ENCODE measurements around the gene CEP41. TPM values are rescaled to one million over a fixed set of nuclear protein-coding genes. Genes with fewer than 3 reads are reported as not detected.

Gene CEP41
- total RNA-seq, 1 donor = 1.9 TPM

- Histone ChIP-seq H3K4me3 (ENCODE audit: low read length) (no peak overlapping the region), H3K27me3 (ENCODE audit: insufficient read depth, low read length) (no peaks in the 10 kb centered on the region), H3K9me3 (ENCODE audit: low read depth, low read length) (no peaks in the 10 kb centered on the region), H3K4me1 (ENCODE audit: insufficient read depth, low read length) (peaks cover 16% of the 10 kb centered on the region)
These were observed 23.6 kb downstream of the CEP41 start for GRCh38 chr7:130417213-130417612.

DNA sequence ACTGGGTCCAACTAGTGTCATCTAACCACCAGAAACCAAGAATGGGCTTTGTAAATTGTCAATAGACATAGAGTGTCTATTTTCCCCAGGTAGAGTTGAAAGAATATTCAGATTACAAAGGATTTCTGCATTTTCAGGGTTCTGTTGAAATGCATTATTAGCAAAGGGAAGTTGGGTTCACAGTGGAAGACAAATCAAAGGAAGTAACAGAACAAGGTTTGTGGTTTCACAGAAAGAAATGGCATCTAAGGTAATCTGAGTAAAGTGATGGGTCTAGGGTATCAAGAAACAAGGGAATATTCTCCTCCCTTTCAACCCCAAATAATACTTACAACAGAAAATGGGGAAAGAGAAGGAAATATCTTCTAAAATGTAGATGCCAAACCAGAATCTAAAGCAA is 25.8 kb downstream of the CEP41 start:
- Histone ChIP-seq H3K4me1 (ENCODE audit: insufficient read depth, low read length) (peaks cover 16% of the 10 kb centered on the region), H3K9me3 (ENCODE audit: low read depth, low read length) (no peaks in the 10 kb centered on the region), H3K4me3 (ENCODE audit: low read length) (no peak overlapping the region), H3K27me3 (ENCODE audit: insufficient read depth, low read length) (no peaks in the 10 kb centered on the region)

- H3K9me3 ChIP-seq (ENCODE audit: low read depth, low read length) = no peaks in the 10 kb centered on the region
- no peak overlapping the region for H3K4me3 ChIP-seq (ENCODE audit: low read length)
- H3K4me1 ChIP-seq (ENCODE audit: insufficient read depth, low read length) = peaks cover 15% of the 10 kb centered on the region
- no peaks in the 10 kb centered on the region for H3K27me3 ChIP-seq (ENCODE audit: insufficient read depth, low read length)
These were observed 27.6 kb downstream of the CEP41 start for GRCh38 chr7:130413201-130413600.

GRCh38 chr7:130410868-130411541 is 29.8 kb downstream of the CEP41 start:
- Histone ChIP-seq H3K4me1 (ENCODE audit: insufficient read depth, low read length) (peaks cover 7% of the 10 kb centered on the region), H3K27me3 (ENCODE audit: insufficient read depth, low read length) (no peaks in the 10 kb centered on the region), H3K4me3 (ENCODE audit: low read length) (no peak overlapping the region), H3K9me3 (ENCODE audit: low read depth, low read length) (no peaks in the 10 kb centered on the region)

GRCh38 chr7:130409712-130410072 is 31.1 kb downstream of the CEP41 start:
- peaks cover 2% of the 10 kb centered on the region for H3K4me1 ChIP-seq (ENCODE audit: insufficient read depth, low read length)
- H3K27me3 ChIP-seq (ENCODE audit: insufficient read depth, low read length) = no peaks in the 10 kb centered on the region
- no peak overlapping the region for H3K4me3 ChIP-seq (ENCODE audit: low read length)
- H3K9me3 ChIP-seq (ENCODE audit: low read depth, low read length) = no peaks in the 10 kb centered on the region

- no peaks in the 10 kb centered on the region for H3K9me3 ChIP-seq (ENCODE audit: low read depth, low read length)
- no peak overlapping the region for H3K4me3 ChIP-seq (ENCODE audit: low read length)
These were observed 31.6 kb downstream of the CEP41 start for GRCh38 chr7:130409067-130409711.

DNA sequence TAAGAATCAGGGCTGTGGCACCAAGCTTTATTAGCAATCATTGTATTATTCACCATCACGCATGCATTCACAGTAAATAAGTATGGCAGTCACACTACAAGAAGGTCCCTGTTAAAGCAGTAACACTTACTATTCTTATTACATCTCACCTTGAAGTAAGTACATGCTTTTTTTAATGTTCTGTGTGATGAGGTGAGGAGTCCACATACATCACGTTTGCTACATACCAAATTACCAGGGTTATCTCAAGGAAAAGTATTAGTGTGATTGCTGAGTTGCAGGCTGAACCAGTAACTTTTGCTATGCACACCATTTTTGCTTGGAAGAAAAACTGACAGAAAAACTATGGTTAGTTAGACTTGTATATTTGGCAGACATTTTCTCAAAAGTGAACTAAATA is 35.8 kb downstream of the CEP41 start:
- no peaks in the 10 kb centered on the region for H3K4me1 ChIP-seq (ENCODE audit: insufficient read depth, low read length)
- H3K4me3 ChIP-seq (ENCODE audit: low read length) = no peak overlapping the region
- H3K27me3 ChIP-seq (ENCODE audit: insufficient read depth, low read length) = no peaks in the 10 kb centered on the region
- no peaks in the 10 kb centered on the region for H3K9me3 ChIP-seq (ENCODE audit: low read depth, low read length)

More at GRCh38 chr7:130409067-130409711, 31.6 kb downstream of the CEP41 start:
- H3K4me1 ChIP-seq (ENCODE audit: insufficient read depth, low read length) = no peaks in the 10 kb centered on the region
- H3K27me3 ChIP-seq (ENCODE audit: insufficient read depth, low read length) = no peaks in the 10 kb centered on the region

DNA sequence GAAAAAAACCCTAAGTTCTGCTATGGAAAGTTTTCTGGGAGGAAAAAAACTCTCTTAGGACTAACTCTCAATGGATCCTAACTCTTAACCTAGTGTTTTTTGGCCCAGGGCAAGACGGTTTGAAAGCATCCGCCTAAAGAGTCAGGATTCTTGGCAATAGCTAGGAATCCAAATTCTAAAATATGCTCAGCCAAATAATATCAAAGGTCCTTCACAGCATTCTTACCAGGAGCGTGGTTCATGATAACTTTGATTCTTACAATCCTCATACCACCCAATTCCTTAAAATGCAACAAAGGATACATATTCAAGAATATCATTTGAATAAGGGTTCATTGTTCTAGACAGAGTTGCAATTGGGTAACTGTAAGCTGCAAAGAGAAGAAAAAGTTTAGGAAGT is 39.2 kb downstream of the CEP41 start:
- H3K27me3 ChIP-seq (ENCODE audit: insufficient read depth, low read length) = no peaks in the 10 kb centered on the region
- H3K4me1 ChIP-seq (ENCODE audit: insufficient read depth, low read length) = peaks cover 10% of the 10 kb centered on the region
- H3K4me3 ChIP-seq (ENCODE audit: low read length) = no peak overlapping the region
- no peaks in the 10 kb centered on the region for H3K9me3 ChIP-seq (ENCODE audit: low read depth, low read length)

GRCh38 chr7:130401101-130401500 is 39.7 kb downstream of the CEP41 start:
- H3K27me3 ChIP-seq (ENCODE audit: insufficient read depth, low read length) = no peaks in the 10 kb centered on the region
- no peak overlapping the region for H3K4me3 ChIP-seq (ENCODE audit: low read length)
- no peaks in the 10 kb centered on the region for H3K9me3 ChIP-seq (ENCODE audit: low read depth, low read length)
- peaks cover 10% of the 10 kb centered on the region for H3K4me1 ChIP-seq (ENCODE audit: insufficient read depth, low read length)

GRCh38 chr7:130400120-130400572 is 40.7 kb downstream of the CEP41 start:
- Histone ChIP-seq H3K27me3 (ENCODE audit: insufficient read depth, low read length) (no peaks in the 10 kb centered on the region), H3K4me3 (ENCODE audit: low read length) (no peak overlapping the region), H3K4me1 (ENCODE audit: insufficient read depth, low read length) (peaks cover 10% of the 10 kb centered on the region), H3K9me3 (ENCODE audit: low read depth, low read length) (no peaks in the 10 kb centered on the region)

GRCh38 chr7:130398526-130399090 is 42.2 kb downstream of the CEP41 start:
- H3K27me3 ChIP-seq (ENCODE audit: insufficient read depth, low read length) = no peaks in the 10 kb centered on the region
- H3K4me3 ChIP-seq (ENCODE audit: low read length) = no peak overlapping the region
- H3K4me1 ChIP-seq (ENCODE audit: insufficient read depth, low read length) = peaks cover 23% of the 10 kb centered on the region
- no peaks in the 10 kb centered on the region for H3K9me3 ChIP-seq (ENCODE audit: low read depth, low read length)

- Histone ChIP-seq H3K4me3 (ENCODE audit: low read length) (no peak overlapping the region), H3K4me1 (ENCODE audit: insufficient read depth, low read length) (peaks cover 26% of the 10 kb centered on the region), H3K9me3 (ENCODE audit: low read depth, low read length) (no peaks in the 10 kb centered on the region), H3K27me3 (ENCODE audit: insufficient read depth, low read length) (no peaks in the 10 kb centered on the region)
These were observed 43.1 kb downstream of the CEP41 start for GRCh38 chr7:130397758-130398073.

- peaks cover 26% of the 10 kb centered on the region for H3K4me1 ChIP-seq (ENCODE audit: insufficient read depth, low read length)
These were observed 43.6 kb downstream of the CEP41 start for GRCh38 chr7:130397051-130397757.

DNA sequence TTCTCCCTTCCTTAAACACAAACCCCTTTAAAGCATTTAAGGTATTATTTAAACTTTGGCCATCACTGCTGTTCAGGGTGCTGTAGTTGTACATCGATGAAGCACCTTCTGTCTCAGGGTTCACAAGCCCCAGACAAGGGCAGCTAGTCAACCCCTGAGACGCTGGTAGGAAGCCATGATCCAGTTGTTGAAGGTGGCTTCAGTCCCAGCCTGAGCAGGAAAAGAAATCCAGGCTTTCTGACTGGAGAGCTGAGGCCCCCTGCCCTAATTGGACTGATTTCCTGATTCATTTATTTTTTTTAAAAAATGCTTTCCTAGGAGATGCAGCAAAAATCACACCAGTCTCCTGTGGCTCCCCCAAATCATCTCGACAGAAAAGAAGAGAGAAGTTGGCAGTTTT is 44.7 kb downstream of the CEP41 start:
- Histone ChIP-seq H3K4me1 (ENCODE audit: insufficient read depth, low read length) (peaks cover 26% of the 10 kb centered on the region), H3K27me3 (ENCODE audit: insufficient read depth, low read length) (no peaks in the 10 kb centered on the region), H3K9me3 (ENCODE audit: low read depth, low read length) (no peaks in the 10 kb centered on the region), H3K4me3 (ENCODE audit: low read length) (no peak overlapping the region)

More at GRCh38 chr7:130397051-130397757, 43.6 kb downstream of the CEP41 start:
- Histone ChIP-seq H3K4me3 (ENCODE audit: low read length) (no peak overlapping the region), H3K27me3 (ENCODE audit: insufficient read depth, low read length) (no peaks in the 10 kb centered on the region), H3K9me3 (ENCODE audit: low read depth, low read length) (no peaks in the 10 kb centered on the region)

DNA sequence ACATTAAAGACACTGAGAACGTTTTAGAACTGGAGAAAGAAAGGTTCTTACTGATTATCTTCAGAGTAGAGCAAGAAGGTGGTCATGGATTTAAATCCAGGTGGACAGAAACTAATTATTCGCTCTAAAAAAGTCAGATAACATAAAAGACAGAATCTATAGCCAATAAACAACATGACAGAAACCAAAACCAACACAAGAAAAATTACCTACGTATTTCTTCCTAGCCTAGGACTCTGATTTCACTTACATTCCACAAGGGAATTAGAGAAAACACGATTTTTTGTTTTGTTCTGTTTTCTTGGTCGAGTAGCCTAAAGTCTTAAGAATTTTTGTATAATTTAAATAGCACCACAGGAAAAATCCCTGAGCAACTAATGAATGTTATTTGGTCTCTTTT is 45.4 kb downstream of the CEP41 start:
- Histone ChIP-seq H3K4me3 (ENCODE audit: low read length) (no peak overlapping the region), H3K4me1 (ENCODE audit: insufficient read depth, low read length) (peaks cover 26% of the 10 kb centered on the region), H3K9me3 (ENCODE audit: low read depth, low read length) (no peaks in the 10 kb centered on the region), H3K27me3 (ENCODE audit: insufficient read depth, low read length) (no peaks in the 10 kb centered on the region)
